GF-D8 (cell line): Measurements from ENCODE around the gene PRSS50.
"Not testable (repeated sequence)": the region's sequence is repeated elsewhere in the genome, so short reads cannot be mapped to it uniquely, and the experiment has no call there.

ENCODE experiments used
- DNase-seq: peaks from one replicate; lab custom pipeline; 2025; lab: John Stamatoyannopoulos, UW

Gene PRSS50

GRCh38 chr3:46717447-46718231, at the start of gene PRSS50:
Gene PRSS50 (minus strand): TSS chr3:46717869. CDS start chr3:46717824, 45 bp downstream.
- no peak for DNase-seq

- no peak for DNase-seq
Observed at GRCh38 chr3:46764206-46764605, 46.5 kb upstream of the PRSS50 start.

- DNase-seq, result no peak
Observed at GRCh38 chr3:46763178-46763577, 45.5 kb upstream of the PRSS50 start.

- no peak for DNase-seq
Observed at GRCh38 chr3:46759239-46760167, 41.8 kb upstream of the PRSS50 start.

GRCh38 chr3:46756642-46757041, 39.0 kb upstream of the PRSS50 start:
- DNase-seq, result no peak

- DNase-seq, result no peak
Observed at GRCh38 chr3:46755646-46756045, 38.0 kb upstream of the PRSS50 start.

GRCh38 chr3:46753127-46753526, 35.5 kb upstream of the PRSS50 start:
- not testable (repeated sequence) for DNase-seq

GRCh38 chr3:46750555-46751038, 32.9 kb upstream of the PRSS50 start:
- no peak for DNase-seq

GRCh38 chr3:46749129-46749528, 31.5 kb upstream of the PRSS50 start:
- no peak for DNase-seq

- no peak for DNase-seq
Observed at GRCh38 chr3:46748170-46748569, 30.5 kb upstream of the PRSS50 start.

- no peak for DNase-seq
Observed at GRCh38 chr3:46746711-46747110, 29.0 kb upstream of the PRSS50 start.

GRCh38 chr3:46742992-46743585, 25.4 kb upstream of the PRSS50 start:
- no peak for DNase-seq

GRCh38 chr3:46739565-46739964, 21.9 kb upstream of the PRSS50 start:
- DNase-seq, result not testable (repeated sequence)

GRCh38 chr3:46737329-46737731, 19.7 kb upstream of the PRSS50 start:
- DNase-seq, result no peak

GRCh38 chr3:46736006-46736872, 18.6 kb upstream of the PRSS50 start:
- no peak for DNase-seq

- DNase-seq, result no peak
Observed at GRCh38 chr3:46734773-46735172, 17.1 kb upstream of the PRSS50 start.

- DNase-seq, result no peak
Observed at GRCh38 chr3:46733026-46733800, 15.5 kb upstream of the PRSS50 start.

GRCh38 chr3:46731795-46732194, 14.1 kb upstream of the PRSS50 start:
- DNase-seq, result no peak

- DNase-seq, result no peak
Observed at GRCh38 chr3:46730819-46731218, 13.2 kb upstream of the PRSS50 start.

GRCh38 chr3:46729038-46729437, 11.4 kb upstream of the PRSS50 start:
- DNase-seq, result no peak
